Osteocyte (in vitro differentiated cells): ENCODE measurements around the gene BCL2L12. TPM values are rescaled to one million over a fixed set of nuclear protein-coding genes. Genes with fewer than 3 reads are reported as not detected.
A peak's percentile ranks its signal among the peaks of the same experiment; 100 is the strongest.
"Not testable (repeated sequence)": the region's sequence is repeated elsewhere in the genome, so short reads cannot be mapped to it uniquely, and the experiment has no call there.

Experiments used
- DNase-seq: peaks from one replicate; pipeline ENCODE4 v3.0.0; 2021; ENCODE audit warnings: mixed read lengths; ENCODE audit not compliant: unreplicated experiment; ENCODE audit errors: extremely low spot score
- H3K27ac Mint-ChIP-seq: one replicate; pipeline ENCODE4 v1.8.0; 2021; ENCODE audit warnings: mild to moderate bottlenecking, mixed read lengths; ENCODE audit not compliant: unreplicated experiment
- H3K27me3 Mint-ChIP-seq: one replicate; pipeline ENCODE4 v1.8.0; 2021; ENCODE audit warnings: mixed read lengths; ENCODE audit not compliant: unreplicated experiment
- H3K36me3 Mint-ChIP-seq: one replicate; pipeline ENCODE4 v1.8.0; 2021; ENCODE audit warnings: mixed read lengths; ENCODE audit not compliant: unreplicated experiment
- H3K4me1 Mint-ChIP-seq: one replicate; pipeline ENCODE4 v1.8.0; 2021; ENCODE audit warnings: mixed read lengths; ENCODE audit not compliant: unreplicated experiment
- H3K4me3 Mint-ChIP-seq: one replicate; pipeline ENCODE4 v1.8.0; 2021; ENCODE audit warnings: mild to moderate bottlenecking, moderate library complexity, mixed read lengths; ENCODE audit not compliant: unreplicated experiment
- H3K9me3 Mint-ChIP-seq: one replicate; pipeline ENCODE4 v1.8.0; 2021; ENCODE audit warnings: mixed read lengths; ENCODE audit not compliant: unreplicated experiment
- long read RNA-seq: library from polyadenylated mRNA; unstranded; transcript quantifications from one replicate; pipeline ENCODE4 v2.0.0, GENCODE V29; 2021
- total RNA-seq: library from RNA; stranded (reverse); gene quantifications from 2 replicates; pipeline ENCODE4 v1.2.1, GENCODE V29; 2021
- TF ChIP-seq, protein P1 (sequence below): fragments of 200-600 bp; sonication (generic); IDR thresholded peaks from 2 replicates; pipeline ENCODE4 v1.5.0; 2021; ENCODE audit warnings: antibody characterized with exemption, mild to moderate bottlenecking, moderate library complexity

The BCL2L12 gene
- 23.6 and 29.3 TPM in 2 replicates for total RNA-seq
- long read RNA-seq, partial matches to known transcripts: 0 of 1 reads
- long read RNA-seq, other reads (novel, unspliced or antisense): 1 of 1 reads

GRCh38 chr19:49665351-49666119, at the start of gene BCL2L12, which contains the start of gene IRF3:
Gene BCL2L12 (plus strand): TSS chr19:49665933. CDS start chr19:49666693, 760 bp downstream.
Gene IRF3 (minus strand): TSS chr19:49665857. CDS start chr19:49664838, 1,019 bp downstream.
- Mint-ChIP-seq H3K27me3 (no peaks in the 10 kb centered on the region), H3K4me3 (peak within 1 kb of the TSS; percentile 92), H3K27ac (peak within 1 kb of the TSS; percentile 94), H3K36me3 (no peaks in the 10 kb centered on the region), H3K9me3 (no peaks in the 10 kb centered on the region), H3K4me1 (peaks cover 27% of the 10 kb centered on the region)
- TF ChIP-seq, protein P1, sequence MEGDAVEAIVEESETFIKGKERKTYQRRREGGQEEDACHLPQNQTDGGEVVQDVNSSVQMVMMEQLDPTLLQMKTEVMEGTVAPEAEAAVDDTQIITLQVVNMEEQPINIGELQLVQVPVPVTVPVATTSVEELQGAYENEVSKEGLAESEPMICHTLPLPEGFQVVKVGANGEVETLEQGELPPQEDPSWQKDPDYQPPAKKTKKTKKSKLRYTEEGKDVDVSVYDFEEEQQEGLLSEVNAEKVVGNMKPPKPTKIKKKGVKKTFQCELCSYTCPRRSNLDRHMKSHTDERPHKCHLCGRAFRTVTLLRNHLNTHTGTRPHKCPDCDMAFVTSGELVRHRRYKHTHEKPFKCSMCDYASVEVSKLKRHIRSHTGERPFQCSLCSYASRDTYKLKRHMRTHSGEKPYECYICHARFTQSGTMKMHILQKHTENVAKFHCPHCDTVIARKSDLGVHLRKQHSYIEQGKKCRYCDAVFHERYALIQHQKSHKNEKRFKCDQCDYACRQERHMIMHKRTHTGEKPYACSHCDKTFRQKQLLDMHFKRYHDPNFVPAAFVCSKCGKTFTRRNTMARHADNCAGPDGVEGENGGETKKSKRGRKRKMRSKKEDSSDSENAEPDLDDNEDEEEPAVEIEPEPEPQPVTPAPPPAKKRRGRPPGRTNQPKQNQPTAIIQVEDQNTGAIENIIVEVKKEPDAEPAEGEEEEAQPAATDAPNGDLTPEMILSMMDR: no peak
- DNase-seq: peak; percentile 99

GRCh38 chr19:49616532-49616931, 49.2 kb upstream of the BCL2L12 start:
- Mint-ChIP-seq H3K4me3 (no peak overlapping the region), H3K9me3 (no peaks in the 10 kb centered on the region), H3K27me3 (no peaks in the 10 kb centered on the region), H3K4me1 (peaks cover 21% of the 10 kb centered on the region), H3K36me3 (peaks cover 18% of the 10 kb centered on the region), H3K27ac (no peak overlapping the region)
- DNase-seq: no peak
- TF ChIP-seq, protein P1: no peak

DNA sequence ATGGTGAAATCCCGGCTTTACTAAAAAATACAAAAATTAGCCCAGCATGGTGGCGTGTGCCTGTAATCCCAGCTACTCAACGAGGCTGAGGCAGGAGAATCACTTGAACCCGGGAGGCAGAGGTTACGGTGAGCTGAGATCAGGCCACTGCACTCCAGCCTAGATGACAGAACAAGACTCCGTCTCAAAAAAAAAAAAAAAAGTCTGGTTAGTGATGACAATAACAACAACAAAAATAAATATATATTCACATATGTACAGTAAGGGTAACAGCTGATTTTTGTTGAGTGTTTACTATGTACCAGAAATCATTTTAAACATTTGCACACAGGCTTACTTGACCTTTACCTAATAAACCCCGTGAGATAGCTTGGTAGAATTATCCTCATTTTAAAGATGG, 48.8 kb upstream of the BCL2L12 start:
- Mint-ChIP-seq H3K27me3 (no peaks in the 10 kb centered on the region), H3K9me3 (no peaks in the 10 kb centered on the region), H3K27ac (no peak overlapping the region), H3K4me1 (peaks cover 21% of the 10 kb centered on the region), H3K36me3 (peaks cover 19% of the 10 kb centered on the region), H3K4me3 (no peak overlapping the region)
- TF ChIP-seq, protein P1: no peak
- DNase-seq: no peak

- H3K27ac Mint-ChIP-seq, H3K4me3 Mint-ChIP-seq, DNase-seq, H3K9me3 Mint-ChIP-seq, H3K27me3 Mint-ChIP-seq: not testable (repeated sequence)
- Mint-ChIP-seq H3K4me1 (peaks cover 16% of the 10 kb centered on the region), H3K36me3 (peaks cover 20% of the 10 kb centered on the region)
These were observed 47.9 kb upstream of the BCL2L12 start for GRCh38 chr19:49617860-49618259.

DNA sequence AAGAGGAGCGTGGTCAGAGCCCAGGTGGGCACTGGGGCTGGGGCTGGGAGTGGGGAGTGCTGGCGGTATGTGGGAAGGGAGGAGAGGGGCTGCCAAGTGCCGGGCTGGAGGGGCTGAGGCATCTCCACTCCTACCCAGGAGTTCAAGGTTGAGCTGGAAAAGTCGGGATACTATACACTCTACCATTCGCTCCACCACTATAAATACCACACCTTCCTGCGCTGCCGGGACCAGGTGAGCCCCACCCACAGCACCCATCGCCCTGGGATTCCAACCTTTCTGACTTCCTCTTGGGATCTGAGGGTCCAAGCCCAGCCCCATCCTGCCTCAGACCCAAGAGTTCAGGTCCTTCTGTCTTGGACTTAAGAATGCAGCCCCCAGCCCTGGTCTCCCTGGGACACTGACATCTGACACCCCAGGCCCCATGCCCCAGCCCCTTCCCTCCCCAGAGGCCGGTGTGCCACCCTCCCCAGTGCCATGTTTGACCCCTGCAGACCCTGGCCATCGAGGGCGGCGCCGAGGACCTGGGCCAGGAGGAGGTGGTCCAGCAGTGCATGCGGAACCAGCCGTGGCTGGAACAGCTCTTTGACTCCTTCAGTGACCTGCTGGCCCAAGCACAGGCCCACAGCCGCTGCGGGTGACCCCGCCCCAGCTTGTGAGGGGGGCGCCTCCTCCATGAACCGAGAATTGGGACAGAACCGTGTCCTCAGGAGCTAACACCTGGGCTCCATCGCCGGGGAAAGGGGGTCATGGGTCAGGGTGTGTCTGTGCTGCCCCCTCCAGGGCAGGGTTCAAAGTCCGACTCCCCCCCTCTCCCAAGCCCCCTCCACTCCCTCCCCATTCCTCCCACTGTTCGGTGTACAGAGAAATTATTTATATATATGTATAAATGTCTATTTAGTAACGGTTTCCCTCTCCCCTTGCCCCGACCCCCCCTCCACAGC, 40.5 kb upstream of the BCL2L12 start:
- DNase-seq: no peak
- Mint-ChIP-seq H3K27me3 (no peaks in the 10 kb centered on the region), H3K36me3 (peaks cover 13% of the 10 kb centered on the region), H3K4me3 (no peak overlapping the region), H3K27ac (no peak overlapping the region), H3K4me1 (peaks cover 2% of the 10 kb centered on the region), H3K9me3 (no peaks in the 10 kb centered on the region)
- TF ChIP-seq, protein P1: no peak
